Hematopoietic multipotent progenitor cell (in vitro differentiated cells): Measurements from ENCODE around the gene NFATC4. TPM values are rescaled to one million over a fixed set of nuclear protein-coding genes. Genes with fewer than 3 reads are reported as not detected.
A peak's percentile ranks its signal among the peaks of the same experiment; 100 is the strongest.

Source experiments
- DNase-seq, 3 donors: peaks; one replicate each; pipeline ENCODE4 v3.0.0-alpha.2; 2011 to 2015; ENCODE audit warnings: low read depth in 2 of 3, low spot score in 2 of 3
- total RNA-seq: library from RNA; depleted of rRNA; stranded (reverse); fragments of >200 nt; gene quantifications from one replicate; pipeline ENCODE4 v1.2.3, GENCODE V29; 2012

Gene NFATC4
- total RNA-seq, 1 donor, result 0.54 TPM

GRCh38 chr14:24406416-24406815 lies 38.4 kb downstream of the NFATC4 start:
- no peak for DNase-seq

DNA sequence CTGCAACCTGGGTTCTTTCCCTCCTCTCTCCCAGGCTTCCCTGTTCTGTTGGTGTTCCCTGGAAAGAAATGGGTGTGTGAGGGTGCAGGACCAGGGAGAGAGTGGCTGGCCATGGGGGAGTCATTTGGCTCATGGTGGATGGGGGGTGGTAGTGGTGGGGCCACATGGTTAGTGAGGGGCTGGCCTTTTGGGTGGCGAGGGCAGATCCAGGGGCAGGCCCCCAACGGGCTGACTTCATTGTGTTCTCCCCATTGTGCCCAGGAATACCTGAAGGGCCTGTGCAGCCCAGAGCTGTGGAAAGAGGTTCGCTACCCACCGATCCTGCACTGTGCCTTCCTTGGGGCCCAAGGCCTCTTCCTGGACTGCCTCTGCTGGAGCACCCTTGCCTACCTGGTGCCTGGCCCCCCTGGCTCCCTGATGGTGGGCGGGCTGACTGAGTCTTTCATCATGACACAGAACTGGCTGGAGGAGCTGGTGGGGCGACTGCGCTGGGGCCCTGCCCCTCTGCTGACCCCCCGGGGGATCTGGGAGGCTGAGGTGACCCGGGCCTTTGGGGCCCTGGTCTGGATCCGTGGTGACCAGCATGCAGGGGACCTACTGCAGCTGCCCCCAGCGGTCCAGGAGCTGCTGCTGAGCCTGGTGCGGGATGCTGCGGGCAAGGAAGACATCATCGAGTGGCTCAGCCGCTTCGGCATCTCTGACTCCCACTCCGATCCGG lies 39.8 kb downstream of the NFATC4 start:
- no peak for DNase-seq

DNA sequence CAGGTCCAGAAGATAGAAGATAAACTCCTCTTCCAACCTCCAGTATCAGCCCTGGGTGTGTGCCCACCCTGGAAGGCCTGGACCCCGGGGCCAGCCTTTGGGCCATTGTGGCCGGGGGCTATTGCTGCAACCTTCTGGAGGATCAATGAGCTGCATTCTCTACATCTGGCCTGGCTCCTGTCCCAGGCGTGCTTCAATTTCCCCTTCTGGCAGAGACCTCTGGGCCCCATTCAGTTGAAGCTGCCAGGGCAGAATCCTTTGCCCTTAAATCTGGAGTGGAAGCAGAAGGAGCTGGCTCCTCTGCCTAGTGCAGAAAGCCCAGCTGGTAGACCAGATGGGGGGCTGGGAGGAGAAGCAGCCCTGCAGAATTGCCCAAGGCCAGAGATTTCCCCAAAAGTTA lies 40.8 kb downstream of the NFATC4 start:
- DNase-seq, result no peak

DNA sequence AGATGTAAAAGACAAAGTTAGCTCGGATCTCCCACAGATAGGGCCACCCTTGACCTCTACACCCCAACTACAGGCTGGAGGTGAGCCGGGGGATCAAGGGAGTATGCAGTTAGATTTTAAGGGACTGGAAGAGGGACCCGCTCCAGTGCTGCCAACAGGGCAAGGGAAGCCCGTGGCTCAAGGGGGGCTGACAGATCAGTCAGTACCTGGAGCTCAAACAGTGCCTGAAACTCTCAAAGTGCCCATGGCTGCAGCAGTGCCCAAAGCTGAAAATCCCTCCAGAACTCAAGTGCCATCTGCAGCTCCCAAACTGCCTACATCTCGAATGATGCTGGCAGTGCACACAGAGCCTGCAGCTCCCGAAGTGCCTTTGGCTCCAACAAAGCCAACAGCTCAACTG lies 41.2 kb downstream of the NFATC4 start:
- no peak for DNase-seq

DNA sequence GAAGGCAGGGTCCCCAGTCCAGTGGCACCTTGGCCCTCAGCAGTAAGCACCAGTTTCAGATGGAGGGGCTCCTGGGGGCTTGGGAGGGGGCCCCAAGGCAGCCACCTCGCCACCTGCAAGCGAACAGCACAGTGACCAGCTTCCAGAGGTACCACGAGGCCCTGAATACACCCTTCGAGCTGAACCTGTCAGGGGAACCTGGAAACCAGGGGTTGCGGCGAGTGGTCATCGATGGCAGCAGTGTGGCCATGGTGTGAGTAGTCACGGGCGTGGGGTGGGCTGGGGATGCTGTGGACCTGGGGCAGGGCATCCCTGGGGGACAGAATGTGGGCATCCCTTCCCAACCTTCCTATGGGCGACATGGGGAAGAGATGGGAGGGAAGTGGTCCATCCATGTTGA lies 42.0 kb downstream of the NFATC4 start:
- DNase-seq, result no peak

DNA sequence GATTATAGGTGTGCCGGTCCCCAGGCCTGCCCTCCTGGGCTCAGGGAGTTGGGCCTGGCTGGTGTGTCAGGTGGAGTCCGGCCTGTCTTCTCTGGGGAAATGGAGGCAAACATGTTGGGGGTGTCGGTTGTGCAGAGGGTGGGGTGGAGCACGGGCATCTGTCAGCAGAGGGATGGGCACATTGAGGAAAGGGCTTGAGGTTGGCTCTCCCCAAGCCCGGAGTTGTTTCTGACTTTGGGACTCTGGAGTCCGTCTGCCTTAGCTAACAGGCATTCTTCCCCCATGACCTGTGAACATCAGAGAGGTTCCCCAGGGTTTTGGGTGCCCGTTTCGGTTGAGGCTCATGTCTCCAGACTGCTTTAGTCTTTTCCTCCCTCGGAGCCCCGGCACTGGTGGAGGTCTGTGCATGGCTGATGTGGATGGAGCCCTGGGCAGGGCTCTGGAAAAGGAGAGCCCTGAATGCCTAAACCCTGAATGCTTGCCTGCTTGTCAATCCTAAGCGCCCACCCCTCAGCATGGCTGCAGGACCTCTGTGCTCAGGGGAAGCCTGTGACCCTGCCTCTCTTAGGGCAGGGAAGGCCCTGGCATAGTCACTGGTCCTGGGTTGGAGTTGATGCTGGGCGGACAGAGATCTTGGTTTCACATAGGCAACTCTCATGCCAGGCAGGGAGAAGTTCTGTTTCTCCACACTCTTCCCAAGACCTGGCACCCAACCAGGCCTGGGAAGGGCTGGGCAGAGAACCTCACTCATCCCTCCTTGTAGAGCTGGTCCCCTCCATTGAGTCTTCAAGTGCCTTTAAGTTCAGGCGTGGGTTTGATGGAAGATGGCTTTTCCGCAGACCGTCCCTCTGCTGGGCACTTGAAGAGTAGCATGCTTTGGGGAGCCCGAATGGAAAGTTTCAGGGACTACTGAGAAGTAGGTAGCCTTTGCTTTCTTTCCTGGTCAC lies 43.7 kb downstream of the NFATC4 start:
- DNase-seq, result peak in 2 of 3 donors; percentile 51 to 77

- DNase-seq, result no peak
Measured at GRCh38 chr14:24414077-24414476, 46.1 kb downstream of the NFATC4 start.

GRCh38 chr14:24414732-24415420 lies 46.9 kb downstream of the NFATC4 start:
- no peak for DNase-seq

DNA sequence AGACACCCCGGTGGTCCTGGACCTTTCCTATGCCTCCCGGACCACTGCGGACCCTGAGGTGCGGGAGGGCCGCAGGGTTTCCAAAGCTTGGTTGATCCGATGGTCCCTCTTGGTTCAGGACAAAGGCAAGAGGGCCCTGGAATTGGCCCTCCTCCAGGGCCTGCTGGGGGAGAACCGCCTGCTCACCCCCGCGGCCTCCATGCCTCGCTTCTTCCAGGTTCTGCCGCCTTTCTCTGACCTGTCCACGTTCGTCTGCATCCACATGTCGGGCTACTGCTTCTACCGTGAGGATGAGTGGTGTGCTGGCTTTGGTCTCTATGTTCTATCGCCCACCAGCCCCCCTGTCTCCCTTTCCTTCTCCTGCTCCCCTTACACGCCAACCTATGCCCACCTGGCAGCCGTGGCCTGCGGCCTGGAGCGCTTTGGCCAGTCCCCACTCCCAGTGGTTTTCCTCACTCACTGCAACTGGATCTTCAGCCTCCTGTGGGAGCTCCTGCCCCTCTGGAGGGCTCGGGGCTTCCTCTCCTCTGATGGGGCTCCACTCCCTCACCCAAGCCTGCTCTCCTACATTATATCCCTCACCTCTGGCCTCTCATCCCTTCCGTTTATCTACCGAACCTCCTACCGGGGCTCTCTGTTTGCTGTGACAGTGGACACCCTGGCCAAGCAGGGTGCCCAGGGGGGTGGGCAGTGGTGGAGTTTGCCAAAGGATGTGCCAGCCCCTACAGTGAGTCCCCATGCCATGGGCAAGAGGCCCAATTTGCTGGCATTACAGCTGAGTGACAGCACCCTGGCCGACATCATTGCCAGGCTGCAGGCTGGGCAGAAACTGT lies 47.7 kb downstream of the NFATC4 start:
- DNase-seq, result no peak

DNA sequence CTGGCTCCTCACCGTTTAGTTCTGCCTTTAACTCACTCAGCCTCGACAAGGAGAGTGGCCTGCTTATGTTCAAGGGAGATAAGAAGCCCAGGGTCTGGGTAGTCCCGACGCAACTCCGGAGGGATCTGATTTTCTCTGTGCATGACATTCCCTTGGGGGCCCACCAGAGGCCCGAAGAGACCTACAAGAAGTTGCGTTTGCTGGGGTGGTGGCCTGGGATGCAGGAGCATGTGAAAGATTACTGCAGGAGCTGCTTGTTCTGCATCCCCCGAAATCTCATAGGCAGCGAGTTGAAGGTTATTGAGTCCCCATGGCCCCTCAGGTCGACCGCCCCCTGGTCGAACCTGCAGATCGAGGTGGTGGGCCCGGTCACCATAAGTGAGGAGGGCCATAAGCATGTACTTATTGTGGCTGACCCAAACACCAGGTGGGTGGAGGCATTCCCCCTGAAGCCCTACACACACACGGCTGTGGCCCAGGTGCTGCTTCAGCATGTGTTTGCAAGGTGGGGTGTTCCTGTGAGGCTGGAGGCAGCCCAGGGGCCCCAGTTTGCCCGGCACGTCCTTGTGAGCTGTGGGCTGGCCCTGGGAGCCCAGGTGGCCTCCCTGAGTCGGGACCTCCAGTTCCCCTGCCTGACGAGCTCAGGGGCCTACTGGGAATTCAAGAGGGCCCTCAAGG lies 48.4 kb downstream of the NFATC4 start:
- no peak for DNase-seq

- no peak for DNase-seq
Measured at GRCh38 chr14:24416932-24417619, 49.1 kb downstream of the NFATC4 start.

DNA sequence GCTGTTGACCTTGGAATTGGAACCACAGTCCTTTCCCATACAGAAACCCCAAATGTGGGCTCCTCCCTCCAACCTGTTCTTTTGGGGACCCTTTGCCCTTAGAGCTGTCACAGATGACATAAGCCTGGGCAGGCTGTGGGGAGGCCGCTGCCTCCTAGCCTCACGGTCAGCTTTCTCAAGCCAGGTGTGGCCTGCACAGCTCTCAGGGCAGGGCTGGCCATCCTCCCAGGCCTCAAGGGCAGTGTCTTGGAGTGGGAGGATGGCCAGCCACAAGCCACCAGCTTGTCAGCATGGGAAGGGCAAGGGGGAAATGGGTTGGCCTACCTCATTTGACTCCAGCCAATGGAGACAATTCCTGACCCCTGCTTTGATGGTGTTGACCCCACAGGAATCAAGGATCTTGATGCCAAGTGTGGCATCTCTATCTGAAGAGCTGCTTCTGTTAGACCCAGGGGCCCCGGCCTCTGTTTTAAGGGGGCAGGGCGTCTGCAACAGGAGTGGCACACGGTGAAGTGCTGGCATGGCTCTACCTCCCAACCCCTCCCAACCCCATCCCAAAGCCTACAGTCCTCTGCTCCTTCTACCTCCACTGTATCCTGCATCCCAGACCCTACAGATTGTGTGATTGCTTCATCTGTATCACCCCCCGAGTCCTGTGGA lies 50.0 kb downstream of the NFATC4 start:
- no peak for DNase-seq

- DNase-seq, result no peak
Measured at GRCh38 chr14:24418492-24418873, 50.5 kb downstream of the NFATC4 start.

DNA sequence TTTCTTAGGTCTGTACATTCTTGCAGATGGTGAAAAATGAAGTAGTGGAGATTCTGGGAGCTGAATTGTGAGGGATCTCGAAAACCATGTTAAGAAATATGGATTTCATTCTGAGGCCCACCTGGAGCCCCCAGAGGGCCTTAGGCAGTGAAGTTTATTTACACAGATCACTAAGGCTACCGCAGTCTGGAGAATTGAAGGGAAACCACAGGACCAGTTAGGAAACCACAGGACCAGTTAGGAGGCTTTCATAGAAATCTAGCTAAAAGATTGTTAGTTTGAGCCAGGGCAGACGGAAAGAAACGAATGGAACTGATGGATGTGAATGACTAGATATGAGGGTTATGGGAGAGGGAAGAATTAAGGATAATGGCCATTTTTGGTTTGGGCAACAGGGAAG lies 54.3 kb downstream of the NFATC4 start:
- peak in 2 of 3 donors; percentile 67 to 79 for DNase-seq

DNA sequence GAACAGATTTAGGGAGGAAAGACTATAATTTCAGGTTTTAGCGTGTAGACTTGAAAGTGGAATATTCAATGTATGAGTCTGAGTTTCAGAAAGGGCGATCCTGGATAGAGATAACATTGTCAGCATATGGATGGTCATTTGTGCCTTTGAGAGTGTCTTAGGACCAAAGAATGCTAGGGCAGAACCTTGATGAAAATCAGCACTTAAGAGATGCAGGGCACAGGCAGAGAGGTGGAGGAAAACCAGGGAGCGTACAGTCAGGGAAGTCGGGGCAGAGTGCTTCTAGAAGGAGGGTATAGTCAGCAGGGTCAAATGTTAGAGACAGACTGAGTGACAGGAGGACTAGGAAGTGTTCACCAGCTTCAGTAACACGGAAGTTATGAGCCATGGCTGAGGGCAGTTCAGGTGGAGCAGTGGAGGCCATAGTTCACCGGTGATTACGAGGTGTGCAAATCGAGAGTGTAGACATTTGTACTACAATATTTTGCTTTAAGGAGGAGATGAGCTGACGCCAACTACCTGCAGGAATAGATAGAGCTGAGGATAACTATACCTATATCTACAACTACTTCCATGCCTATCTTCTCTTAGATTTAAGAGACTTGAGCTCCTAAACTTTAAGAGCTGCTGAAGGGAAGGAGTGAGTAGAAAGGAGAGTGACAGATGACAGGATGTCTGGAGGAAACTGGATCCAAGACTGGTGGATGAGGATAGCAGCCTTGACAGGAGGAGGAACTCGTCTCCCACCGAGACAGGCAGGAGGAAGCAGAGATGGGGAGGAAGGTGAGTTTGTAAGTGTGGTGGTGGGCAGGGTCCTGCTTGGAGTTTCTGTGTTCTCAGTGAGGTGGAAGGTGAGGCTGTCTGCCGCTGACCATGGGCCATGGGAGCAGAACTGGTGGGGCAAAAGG lies 55.0 kb downstream of the NFATC4 start:
- DNase-seq, result no peak

- peak in 1 of 3 donors; percentile 26 for DNase-seq
Measured at GRCh38 chr14:24425704-24426103, 57.7 kb downstream of the NFATC4 start.

DNA sequence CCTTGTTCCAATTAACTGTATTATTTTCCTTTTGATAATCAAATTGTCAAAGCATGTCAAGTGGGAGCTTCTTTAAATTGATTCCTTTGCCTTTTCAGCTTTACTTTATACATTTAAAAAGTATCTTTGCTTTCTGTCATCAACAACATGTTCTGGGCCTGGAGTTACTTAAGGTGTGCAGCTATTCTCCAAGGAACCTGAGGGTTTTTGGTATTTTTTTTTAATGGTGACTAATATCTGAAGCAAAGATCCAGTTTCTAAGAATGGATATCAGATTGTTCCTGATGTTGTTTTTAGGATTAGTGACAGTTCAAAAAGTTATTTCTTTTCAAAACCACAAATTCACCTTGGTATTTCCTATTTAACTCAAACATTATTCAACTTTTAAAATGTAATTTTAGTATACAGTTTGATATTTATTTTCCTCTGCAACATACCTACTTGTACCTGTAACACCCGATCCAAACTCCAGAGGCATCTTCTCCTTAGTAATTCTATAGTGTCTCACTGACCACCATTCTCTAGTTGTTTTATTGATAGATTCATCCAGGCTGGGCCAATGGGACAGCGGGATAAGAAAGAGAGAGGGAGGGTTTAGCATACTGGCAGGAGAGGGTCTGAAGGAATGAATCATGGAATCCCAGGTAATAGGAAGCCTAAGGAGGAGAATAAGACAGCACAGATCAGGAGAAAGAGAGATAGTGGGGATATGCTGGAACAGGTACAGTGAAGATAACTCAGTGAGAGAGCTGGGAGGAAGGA lies 58.3 kb downstream of the NFATC4 start:
- no peak for DNase-seq
